Mucosa of gallbladder (tissue), 1 donor: ENCODE measurements around the gene BICRA. TPM values are rescaled to one million over a fixed set of nuclear protein-coding genes. Genes with fewer than 3 reads are reported as not detected.
"Not testable (repeated sequence)": the region's sequence is repeated elsewhere in the genome, so short reads cannot be mapped to it uniquely, and the experiment has no call there.

ENCODE experiments used
- DNase-seq: peaks from one replicate; pipeline ENCODE4 v3.0.0-alpha.2; 2020; ENCODE audit warnings: low spot score
- total RNA-seq: library from RNA; stranded (reverse); gene quantifications from one replicate; pipeline ENCODE4 v1.2.1, GENCODE V29; 2021
- donor health status: DM: no; HTN: no; CAD: no.

BICRA gene
- total RNA-seq, 1 donor from 2014 or later = 20.9 TPM

- no peak for DNase-seq
These were observed 22.9 kb downstream of the BICRA start for GRCh38 chr19:47631681-47632446.

- DNase-seq = peak; percentile 75
These were observed 24.6 kb downstream of the BICRA start for GRCh38 chr19:47633517-47633916.

- no peak for DNase-seq
These were observed 25.1 kb downstream of the BICRA start for GRCh38 chr19:47633996-47634395.

GRCh38 chr19:47635152-47635754 is 26.3 kb downstream of the BICRA start:
- not testable (repeated sequence) for DNase-seq

GRCh38 chr19:47637550-47637949 is 28.6 kb downstream of the BICRA start:
- DNase-seq = no peak

GRCh38 chr19:47641891-47642485 is 33.1 kb downstream of the BICRA start:
- no peak for DNase-seq

- DNase-seq = no peak
These were observed 34.3 kb downstream of the BICRA start for GRCh38 chr19:47643281-47643680.

GRCh38 chr19:47644199-47644598 is 35.3 kb downstream of the BICRA start:
- DNase-seq = no peak

- no peak for DNase-seq
These were observed 36.0 kb downstream of the BICRA start for GRCh38 chr19:47644743-47645482.

GRCh38 chr19:47646924-47647323 is 38.0 kb downstream of the BICRA start:
- no peak for DNase-seq

- DNase-seq = no peak
These were observed 40.7 kb downstream of the BICRA start for GRCh38 chr19:47649588-47649987.

GRCh38 chr19:47650700-47651099 is 41.8 kb downstream of the BICRA start:
- no peak for DNase-seq

- DNase-seq = no peak
These were observed 42.2 kb downstream of the BICRA start for GRCh38 chr19:47651132-47651531.

GRCh38 chr19:47651691-47652090 is 42.8 kb downstream of the BICRA start:
- DNase-seq = no peak

GRCh38 chr19:47652285-47652684 is 43.4 kb downstream of the BICRA start:
- DNase-seq = no peak

- no peak for DNase-seq
These were observed 44.9 kb downstream of the BICRA start for GRCh38 chr19:47653856-47654255.

GRCh38 chr19:47657719-47658118 is 48.8 kb downstream of the BICRA start:
- DNase-seq = no peak

GRCh38 chr19:47658431-47659348 is 49.8 kb downstream of the BICRA start:
- DNase-seq = peak; percentile 60

- peak; percentile 61 for DNase-seq
These were observed 51.5 kb downstream of the BICRA start for GRCh38 chr19:47660435-47660832.

- no peak for DNase-seq
These were observed 52.2 kb downstream of the BICRA start for GRCh38 chr19:47661161-47661560.

GRCh38 chr19:47661611-47662010 is 52.7 kb downstream of the BICRA start:
- DNase-seq = no peak
